K562 (cell line): ENCODE measurements around the gene DGKA. TPM values are rescaled to one million over a fixed set of nuclear protein-coding genes. Genes with fewer than 3 reads are reported as not detected.

Experiments
- ATAC-seq: fragments of 200-7000 bp; cut with Tn5 transposase; 3 replicates; pipeline ENCODE4 v1.9.1; 2020; ENCODE audit warnings: moderate library complexity
- BruUV-seq: library from RNA; stranded (reverse); fragments of 400-500 nt; replicated peaks from 2 replicates; lab custom pipeline; 2021; lab: Mats Ljungman, UMichigan
- CTCF ChIA-PET: fragments of 300-600 bp; formaldehyde crosslinking; extraction: SDS; loops from one replicate; lab custom pipeline; 2021; ENCODE audit warnings: low intra/inter-chr PET ratio; lab: Yijun Ruan, JAX
- POLR2A ChIA-PET: fragments of 300-600, 350-650 bp; sonication (Branson Sonifier 250); formaldehyde crosslinking; extraction: SDS; loops from one replicate; lab custom pipeline; 2021; ENCODE audit warnings: antibody characterized with exemption, inconsistent platforms; lab: Yijun Ruan, JAX
- DNase-seq, 4 experiments: peaks; one replicate each; pipeline versions ENCODE4 v3.0.0 to v3.0.0-alpha.2; 2011 to 2018; ENCODE audit warnings: low spot score in 3 of 4, mixed read lengths in 3 of 4; ENCODE audit errors: extremely low read depth in 1 of 4
- FAIRE-seq: peaks from 2 replicates; lab custom pipeline; 2011; peaks lifted over from hg19 to GRCh38; lab: Jason Lieb, UNC
- H2AFZ ChIP-seq: 2 replicates; pipeline ENCODE4 v1.6.0; 2011; ENCODE audit warnings: low read depth, low read length, control low read depth, inconsistent platforms
- H3K27ac ChIP-seq: fragments of 200-600 bp; 3 replicates; pipeline ENCODE4 v1.8.0; 2011; ENCODE audit warnings: low read depth, mild to moderate bottlenecking, control low read depth, inconsistent platforms, low read length, moderate library complexity, mixed read lengths; ENCODE audit errors: extremely low read depth
- H3K27me3 ChIP-seq, 2 experiments: fragments of 300-600 bp in 1 of 2; 2 replicates in 1 of 2; 3 replicates in 1 of 2; pipeline versions ENCODE4 v1.6.0 to v1.8.0; 2011; ENCODE audit warnings: inconsistent platforms in 2 of 2, low read length in 2 of 2, mild to moderate bottlenecking in 1 of 2, mixed read lengths in 1 of 2, moderate library complexity in 1 of 2; ENCODE audit not compliant: control insufficient read depth in 2 of 2, insufficient read depth in 2 of 2
- H3K36me3 ChIP-seq: fragments of 300-600 bp; 3 replicates; pipeline ENCODE4 v1.8.0; 2011; ENCODE audit warnings: mild to moderate bottlenecking, low read length, inconsistent platforms; ENCODE audit not compliant: control insufficient read depth, insufficient read depth
- H3K4me1 ChIP-seq, 2 experiments: fragments of 200-600 bp in 1 of 2; replicated peaks in 1 of 2; 2 replicates in 1 of 2; 3 replicates in 1 of 2; pipeline versions ENCODE4 v1.5.1 to v1.8.0; 2011; ENCODE audit warnings: inconsistent platforms in 2 of 2, low read length in 2 of 2, mild to moderate bottlenecking in 1 of 2, mixed read lengths in 1 of 2, moderate library complexity in 1 of 2; ENCODE audit not compliant: control insufficient read depth in 2 of 2, insufficient read depth in 2 of 2
- H3K4me2 ChIP-seq: 2 replicates; pipeline ENCODE4 v1.6.1; 2011; ENCODE audit warnings: low read length, control low read depth, inconsistent platforms, mixed read lengths; ENCODE audit not compliant: insufficient read depth
- H3K4me3 ChIP-seq: fragments of 200-600 bp; sonication (generic), shearing (Covaris generic); 2 replicates; pipeline ENCODE4 v1.5.1; 2016; ENCODE audit warnings: control low read depth, inconsistent platforms
- H3K79me2 ChIP-seq: fragments of 200-600 bp; 3 replicates; pipeline ENCODE4 v1.8.0; 2011; ENCODE audit warnings: low read length, inconsistent platforms; ENCODE audit not compliant: control insufficient read depth, insufficient read depth
- H3K9ac ChIP-seq, 2 experiments: 2 replicates each; pipeline versions ENCODE4 v1.6.0 to v1.6.1; 2011; ENCODE audit warnings: low read depth in 2 of 2, low read length in 2 of 2, control low read depth in 1 of 2, inconsistent platforms in 1 of 2, mild to moderate bottlenecking in 1 of 2, mixed read lengths in 1 of 2; ENCODE audit not compliant: insufficient read depth in 1 of 2
- H3K9me1 ChIP-seq: one replicate; pipeline ENCODE4 v1.6.0; 2011; ENCODE audit warnings: inconsistent platforms, mild to moderate bottlenecking, low read length, moderate library complexity; ENCODE audit not compliant: control insufficient read depth, insufficient read depth
- H3K9me3 ChIP-seq: replicated peaks from 2 replicates; pipeline ENCODE4 v1.5.1; 2011; ENCODE audit warnings: low read depth, low read length, inconsistent platforms; ENCODE audit not compliant: control insufficient read depth, insufficient read depth
- H4K20me1 ChIP-seq: replicated peaks from 2 replicates; pipeline ENCODE4 v1.6.1; 2011; ENCODE audit warnings: low read length, inconsistent platforms, mixed read lengths; ENCODE audit not compliant: control insufficient read depth, insufficient read depth
- CTBP1 ChIP-seq: fragments of 450-650 bp; IDR thresholded peaks from 2 replicates; pipeline ENCODE4 v1.6.1; 2016; ENCODE audit warnings: borderline replicate concordance
- ELF4 ChIP-seq: fragments of 450-650 bp; formaldehyde crosslinking; IDR thresholded peaks from 2 replicates; pipeline ENCODE4 v1.4.0; 2022; ENCODE audit warnings: missing genetic modification characterization
- HDAC1 ChIP-seq, 2 experiments: fragments of 450-650 bp; IDR thresholded peaks; 2 replicates each; pipeline ENCODE4 v1.6.1; 2016 to 2017; ENCODE audit warnings: inconsistent platforms in 1 of 2, mild to moderate bottlenecking in 1 of 2, moderate library complexity in 1 of 2
- MEIS2 ChIP-seq: fragments of 450-650 bp; IDR thresholded peaks from 2 replicates; pipeline ENCODE4 v1.6.1; 2014; ENCODE audit warnings: mild to moderate bottlenecking; ENCODE audit not compliant: partially characterized antibody
- POLR2G ChIP-seq: fragments of 200-400 bp; formaldehyde crosslinking; IDR thresholded peaks from 2 replicates; pipeline ENCODE4 v1.6.1; 2017; ENCODE audit warnings: low read depth, mild to moderate bottlenecking, antibody characterized with exemption, low read length, moderate library complexity
- PURB ChIP-seq: sonication (generic); formaldehyde crosslinking; IDR thresholded peaks from 2 replicates; pipeline ENCODE4 v1.9.0; 2021; ENCODE audit warnings: low read depth, mild to moderate bottlenecking, missing genetic modification reagents
- SMAD4 ChIP-seq: fragments of 250-450 bp; sonication (Bioruptor Pico); conservative IDR thresholded peaks from 2 replicates; pipeline ENCODE4 v1.8.0; 2021; ENCODE audit warnings: inconsistent platforms, mild to moderate bottlenecking, moderate library complexity
- SNRNP70 ChIP-seq: fragments of 200-400 bp; formaldehyde crosslinking; optimal IDR thresholded peaks from 2 replicates; pipeline ENCODE3; 2017; ENCODE audit warnings: low read depth, low read length
- WGBS: fragments of 100-300 bp; shearing (Covaris generic); methylation state at CpG from one replicate; pipeline ENCODE4 v1.1.6; 2016; ENCODE audit warnings: low coverage, mixed read lengths; ENCODE audit not compliant: insufficient coverage; ENCODE audit errors: missing lambda C conversion rate; 5-methylcytosine and 5-hydroxymethylcytosine counted together
- in situ Hi-C: fragments of 300-500 bp; cut with MboI; formaldehyde crosslinking; loops from 4 replicates; pipeline ENCODE4 v1.15.0; 2018; ENCODE audit warnings: inconsistent platforms, mixed read lengths
- intact Hi-C: fragments of 100-400 bp; cut with micrococcal nuclease; formaldehyde crosslinking; loops from 2 replicates; pipeline ENCODE4 v1.14.2; 2022
- polyA plus RNA-seq, 8 experiments: library from polyadenylated mRNA; depleted of rRNA in 4 of 8; stranded (reverse) in 5 of 8; unstranded in 3 of 8; fragments of >200 nt; fragmentation: Nextera tagmentation in 2 of 8; fragmentation: Illumina TruSeq in 1 of 8; extraction: Ambion mirVana in 2 of 8; extraction: Trizol in 1 of 8; gene quantifications; 2 replicates each; pipeline versions ENCODE4 v1.2.1 to v1.2.3, GENCODE V29; 2011 to 2014; ENCODE audit warnings: inconsistent platforms in 1 of 8, missing spikeins in 1 of 8
- total RNA-seq, 7 experiments: library from RNA; depleted of rRNA in 6 of 7; stranded (reverse); fragments of >200 nt in 6 of 7; fragmentation: Illumina TruSeq in 2 of 7; extraction: Trizol in 2 of 7; gene quantifications; 2 replicates each; pipeline versions ENCODE4 v1.2.1 to v1.2.3, GENCODE V29; 2011 to 2021; ENCODE audit warnings: low replicate concordance in 1 of 7
- TF ChIP-seq, protein P1 (sequence below): sonication (generic); formaldehyde crosslinking; IDR thresholded peaks from 2 replicates; pipeline ENCODE4 v1.8.1; 2023; ENCODE audit warnings: mild to moderate bottlenecking, missing genetic modification reagents
- TF ChIP-seq, protein P2 (sequence below): fragments of 250-450 bp; sonication (Bioruptor Pico); IDR thresholded peaks from 2 replicates; pipeline ENCODE4 v1.4.0; 2020; ENCODE audit warnings: mild to moderate bottlenecking, moderate library complexity, borderline replicate concordance

The DGKA gene
- total and polyA plus RNA-seq, 9 of the 15 experiments (the other 6 are each of a cell fraction or from before 2014, with no cell fraction given) = 3.4 to 12.4 (median 6.2) TPM

GRCh38 chr12:55932551-55932910, 1.6 kb downstream of the DGKA start:
- peaks cover 16% of the 10 kb centered on the region for H3K79me2 ChIP-seq
- H3K4me1 ChIP-seq = peaks cover 27 to 29% of the 10 kb centered on the region in 2 experiments; a peak in 4 of 5 replicates
- H4K20me1 ChIP-seq = no peaks in the 10 kb centered on the region
- H3K4me3 ChIP-seq = peak overlapping the region; percentile 38
- no peak overlapping the region for H3K27ac ChIP-seq
- FAIRE-seq (no peak), DNase-seq (no peak), ATAC-seq (no peak)
- H2AFZ ChIP-seq = peak overlapping the region; percentile 92
- peak overlapping the region; percentile 87 for H3K4me2 ChIP-seq
- H3K9ac ChIP-seq = peak overlapping the region; percentile 53 to 93; a peak in 2 of 4 replicates
- in situ Hi-C loops (no loop called here), intact Hi-C loops (no loop called here)
- H3K9me3 ChIP-seq = no peaks in the 10 kb centered on the region
- TF ChIP-seq, protein P1, sequence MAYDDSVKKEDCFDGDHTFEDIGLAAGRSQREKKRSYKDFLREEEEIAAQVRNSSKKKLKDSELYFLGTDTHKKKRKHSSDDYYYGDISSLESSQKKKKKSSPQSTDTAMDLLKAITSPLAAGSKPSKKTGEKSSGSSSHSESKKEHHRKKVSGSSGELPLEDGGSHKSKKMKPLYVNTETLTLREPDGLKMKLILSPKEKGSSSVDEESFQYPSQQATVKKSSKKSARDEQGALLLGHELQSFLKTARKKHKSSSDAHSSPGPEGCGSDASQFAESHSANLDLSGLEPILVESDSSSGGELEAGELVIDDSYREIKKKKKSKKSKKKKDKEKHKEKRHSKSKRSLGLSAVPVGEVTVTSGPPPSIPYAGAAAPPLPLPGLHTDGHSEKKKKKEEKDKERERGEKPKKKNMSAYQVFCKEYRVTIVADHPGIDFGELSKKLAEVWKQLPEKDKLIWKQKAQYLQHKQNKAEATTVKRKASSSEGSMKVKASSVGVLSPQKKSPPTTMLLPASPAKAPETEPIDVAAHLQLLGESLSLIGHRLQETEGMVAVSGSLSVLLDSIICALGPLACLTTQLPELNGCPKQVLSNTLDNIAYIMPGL (CRISPR knock-in tag) = no peak
- TF ChIP-seq POLR2G (no peak), PURB (CRISPR knock-in tag) (no peak), MEIS2 (no peak), CTBP1 (0 out of 2 replicates have a peak, but pooled peaks have one; percentile 19), SNRNP70 (no peak), HDAC1 (IDR thresholded peaks at IDR 0.05) (0 out of 4 replicates have a peak, but pooled peaks of 1 of the 2 experiments have one; percentile 21), SMAD4 (CRISPR knock-in tag) (no peak), ELF4 (CRISPR knock-in tag) (peak; percentile 42; the same call in 1 of the 2 replicates)
- TF ChIP-seq, protein P2, sequence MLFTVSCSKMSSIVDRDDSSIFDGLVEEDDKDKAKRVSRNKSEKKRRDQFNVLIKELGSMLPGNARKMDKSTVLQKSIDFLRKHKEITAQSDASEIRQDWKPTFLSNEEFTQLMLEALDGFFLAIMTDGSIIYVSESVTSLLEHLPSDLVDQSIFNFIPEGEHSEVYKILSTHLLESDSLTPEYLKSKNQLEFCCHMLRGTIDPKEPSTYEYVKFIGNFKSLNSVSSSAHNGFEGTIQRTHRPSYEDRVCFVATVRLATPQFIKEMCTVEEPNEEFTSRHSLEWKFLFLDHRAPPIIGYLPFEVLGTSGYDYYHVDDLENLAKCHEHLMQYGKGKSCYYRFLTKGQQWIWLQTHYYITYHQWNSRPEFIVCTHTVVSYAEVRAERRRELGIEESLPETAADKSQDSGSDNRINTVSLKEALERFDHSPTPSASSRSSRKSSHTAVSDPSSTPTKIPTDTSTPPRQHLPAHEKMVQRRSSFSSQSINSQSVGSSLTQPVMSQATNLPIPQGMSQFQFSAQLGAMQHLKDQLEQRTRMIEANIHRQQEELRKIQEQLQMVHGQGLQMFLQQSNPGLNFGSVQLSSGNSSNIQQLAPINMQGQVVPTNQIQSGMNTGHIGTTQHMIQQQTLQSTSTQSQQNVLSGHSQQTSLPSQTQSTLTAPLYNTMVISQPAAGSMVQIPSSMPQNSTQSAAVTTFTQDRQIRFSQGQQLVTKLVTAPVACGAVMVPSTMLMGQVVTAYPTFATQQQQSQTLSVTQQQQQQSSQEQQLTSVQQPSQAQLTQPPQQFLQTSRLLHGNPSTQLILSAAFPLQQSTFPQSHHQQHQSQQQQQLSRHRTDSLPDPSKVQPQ (CRISPR knock-in tag) = no peak
- no peaks in the 10 kb centered on the region for H3K36me3 ChIP-seq
- CTCF ChIA-PET = no interaction called here
- BruUV-seq = no TSS peak
- WGBS = 40% methylated on average over 4 of the region's 4 CpGs
- POLR2A ChIA-PET = interaction anchor here (0.6 to 1.1 kb wide), 3 partner anchors 22 to 93 kb away, joined by 3 to 4 read pairs (median 3); no protein-coding TSS in a partner anchor
- H3K27me3 ChIP-seq = no peaks in the 10 kb centered on the region
- H3K9me1 ChIP-seq = no peaks in the 10 kb centered on the region
